ENCODE results near the gene IL1RL1. TPM values are rescaled to one million over a fixed set of nuclear protein-coding genes. Genes with fewer than 3 reads are reported as not detected.

The IL1RL1 gene
- total RNA-seq, 1 donor, result under 0.01 TPM

DNA sequence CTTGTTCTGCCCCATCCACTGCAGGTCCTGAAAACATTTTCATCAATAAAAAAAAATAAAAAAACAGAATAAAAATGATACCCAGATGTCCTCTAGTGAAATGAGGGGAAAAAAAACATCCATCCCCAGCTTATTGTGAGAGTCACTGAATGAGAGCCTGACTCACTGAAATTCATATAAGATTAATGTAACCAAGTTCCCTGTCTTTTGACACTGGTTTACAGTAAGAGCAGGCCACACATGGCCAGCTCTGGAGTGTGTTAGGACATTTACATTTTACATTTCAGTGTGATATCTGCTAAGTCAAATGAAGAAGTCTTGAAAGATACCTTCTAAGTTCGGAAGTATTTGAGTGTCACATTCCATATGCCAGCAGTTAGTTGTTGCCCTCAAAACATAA is 23.1 kb downstream of the IL1RL1 start:
- Histone ChIP-seq H3K27me3 (ENCODE audit: insufficient read depth, low read length) (no peaks in the 10 kb centered on the region), H3K4me2 (ENCODE audit: insufficient read depth, low read length) (no peak overlapping the region), H2AFZ (ENCODE audit: low read length) (no peak overlapping the region), H3K4me3 (ENCODE audit: insufficient read depth, low read length) (no peak overlapping the region), H3K27ac (ENCODE audit: low read depth, low read length) (no peak overlapping the region), H3K9me3 (ENCODE audit: low read depth, low read length) (no peaks in the 10 kb centered on the region), H4K20me1 (ENCODE audit: insufficient read depth, low read length) (no peaks in the 10 kb centered on the region), H3K36me3 (ENCODE audit: insufficient read depth, low read length) (no peaks in the 10 kb centered on the region), H3K4me1 (ENCODE audit: insufficient read depth, low read length) (peaks cover 9% of the 10 kb centered on the region), H3K79me2 (ENCODE audit: insufficient read depth, low read length) (no peaks in the 10 kb centered on the region)
- no peak for DNase-seq (ENCODE audit: insufficient read length, low spot score, missing footprints)
- TF ChIP-seq, protein P1, sequence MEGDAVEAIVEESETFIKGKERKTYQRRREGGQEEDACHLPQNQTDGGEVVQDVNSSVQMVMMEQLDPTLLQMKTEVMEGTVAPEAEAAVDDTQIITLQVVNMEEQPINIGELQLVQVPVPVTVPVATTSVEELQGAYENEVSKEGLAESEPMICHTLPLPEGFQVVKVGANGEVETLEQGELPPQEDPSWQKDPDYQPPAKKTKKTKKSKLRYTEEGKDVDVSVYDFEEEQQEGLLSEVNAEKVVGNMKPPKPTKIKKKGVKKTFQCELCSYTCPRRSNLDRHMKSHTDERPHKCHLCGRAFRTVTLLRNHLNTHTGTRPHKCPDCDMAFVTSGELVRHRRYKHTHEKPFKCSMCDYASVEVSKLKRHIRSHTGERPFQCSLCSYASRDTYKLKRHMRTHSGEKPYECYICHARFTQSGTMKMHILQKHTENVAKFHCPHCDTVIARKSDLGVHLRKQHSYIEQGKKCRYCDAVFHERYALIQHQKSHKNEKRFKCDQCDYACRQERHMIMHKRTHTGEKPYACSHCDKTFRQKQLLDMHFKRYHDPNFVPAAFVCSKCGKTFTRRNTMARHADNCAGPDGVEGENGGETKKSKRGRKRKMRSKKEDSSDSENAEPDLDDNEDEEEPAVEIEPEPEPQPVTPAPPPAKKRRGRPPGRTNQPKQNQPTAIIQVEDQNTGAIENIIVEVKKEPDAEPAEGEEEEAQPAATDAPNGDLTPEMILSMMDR (IDR thresholded peaks at IDR 0.05; ENCODE audit: extremely low read depth, low read depth, low read length), result no peak

GRCh38 chr2:102335871-102336366 is 24.6 kb downstream of the IL1RL1 start:
- H3K4me3 ChIP-seq (ENCODE audit: insufficient read depth, low read length), result no peak overlapping the region
- H3K4me1 ChIP-seq (ENCODE audit: insufficient read depth, low read length), result peaks cover 9% of the 10 kb centered on the region
- no peaks in the 10 kb centered on the region for H3K79me2 ChIP-seq (ENCODE audit: insufficient read depth, low read length)
- no peak overlapping the region for H3K4me2 ChIP-seq (ENCODE audit: insufficient read depth, low read length)
- no peaks in the 10 kb centered on the region for H3K36me3 ChIP-seq (ENCODE audit: insufficient read depth, low read length)
- no peaks in the 10 kb centered on the region for H3K9me3 ChIP-seq (ENCODE audit: low read depth, low read length)
- H3K27me3 ChIP-seq (ENCODE audit: insufficient read depth, low read length), result no peaks in the 10 kb centered on the region
- TF ChIP-seq, protein P1 (IDR thresholded peaks at IDR 0.05; ENCODE audit: extremely low read depth, low read depth, low read length), result no peak
- H4K20me1 ChIP-seq (ENCODE audit: insufficient read depth, low read length), result no peaks in the 10 kb centered on the region
- H3K27ac ChIP-seq (ENCODE audit: low read depth, low read length), result no peak overlapping the region
- no peak for DNase-seq (ENCODE audit: insufficient read length, low spot score, missing footprints)
- H2AFZ ChIP-seq (ENCODE audit: low read length), result no peak overlapping the region

- TF ChIP-seq, protein P1 (IDR thresholded peaks at IDR 0.05; ENCODE audit: extremely low read depth, low read depth, low read length), result no peak
- no peak overlapping the region for H3K4me3 ChIP-seq (ENCODE audit: insufficient read depth, low read length)
- no peak overlapping the region for H3K27ac ChIP-seq (ENCODE audit: low read depth, low read length)
- no peak for DNase-seq (ENCODE audit: insufficient read length, low spot score, missing footprints)
- no peaks in the 10 kb centered on the region for H3K36me3 ChIP-seq (ENCODE audit: insufficient read depth, low read length)
- H3K27me3 ChIP-seq (ENCODE audit: insufficient read depth, low read length), result no peaks in the 10 kb centered on the region
- no peaks in the 10 kb centered on the region for H3K9me3 ChIP-seq (ENCODE audit: low read depth, low read length)
- H2AFZ ChIP-seq (ENCODE audit: low read length), result no peak overlapping the region
- H4K20me1 ChIP-seq (ENCODE audit: insufficient read depth, low read length), result no peaks in the 10 kb centered on the region
- H3K4me1 ChIP-seq (ENCODE audit: insufficient read depth, low read length), result peaks cover 9% of the 10 kb centered on the region
- H3K4me2 ChIP-seq (ENCODE audit: insufficient read depth, low read length), result no peak overlapping the region
- no peaks in the 10 kb centered on the region for H3K79me2 ChIP-seq (ENCODE audit: insufficient read depth, low read length)
Measured at GRCh38 chr2:102336502-102336945, 25.2 kb downstream of the IL1RL1 start.

GRCh38 chr2:102337012-102337411 is 25.6 kb downstream of the IL1RL1 start:
- H3K4me1 ChIP-seq (ENCODE audit: insufficient read depth, low read length), result peaks cover 9% of the 10 kb centered on the region
- no peaks in the 10 kb centered on the region for H3K9me3 ChIP-seq (ENCODE audit: low read depth, low read length)
- H3K27ac ChIP-seq (ENCODE audit: low read depth, low read length), result no peak overlapping the region
- no peak overlapping the region for H3K4me2 ChIP-seq (ENCODE audit: insufficient read depth, low read length)
- no peaks in the 10 kb centered on the region for H3K27me3 ChIP-seq (ENCODE audit: insufficient read depth, low read length)
- H3K4me3 ChIP-seq (ENCODE audit: insufficient read depth, low read length), result no peak overlapping the region
- H3K79me2 ChIP-seq (ENCODE audit: insufficient read depth, low read length), result no peaks in the 10 kb centered on the region
- no peaks in the 10 kb centered on the region for H4K20me1 ChIP-seq (ENCODE audit: insufficient read depth, low read length)
- TF ChIP-seq, protein P1 (IDR thresholded peaks at IDR 0.05; ENCODE audit: extremely low read depth, low read depth, low read length), result no peak
- no peaks in the 10 kb centered on the region for H3K36me3 ChIP-seq (ENCODE audit: insufficient read depth, low read length)
- H2AFZ ChIP-seq (ENCODE audit: low read length), result no peak overlapping the region
- no peak for DNase-seq (ENCODE audit: insufficient read length, low spot score, missing footprints)

All from osteoblast (primary cell).